Activated CD4-positive, alpha-beta memory T cell treated with anti-CD3 and anti-CD28 coated beads, Interleukin-2, amount 10 ng/mL, durations not matched to agents 7 days and 5 days (primary cell): ENCODE results near the gene SLC25A19. TPM values are rescaled to one million over a fixed set of nuclear protein-coding genes. Genes with fewer than 3 reads are reported as not detected.

Experiments
- total RNA-seq, 2 experiments: library from RNA; stranded (reverse); gene quantifications; one replicate each; pipeline ENCODE4 v1.2.3, GENCODE V29; 2021

Gene SLC25A19
- total RNA-seq, 2 experiments from 2014 or later = 24.3 to 27.9 TPM

Other genes with a start within 250 kb of the SLC25A19 start
- gene ATP5PD, start 242.5 kb downstream of the SLC25A19 start, total RNA-seq = 100 to 1,000 TPM; 242 TPM
- gene KCTD2, start 242.2 kb downstream of the SLC25A19 start, total RNA-seq = 10 to 100 TPM; 24.2 to 24.9 TPM
- gene SLC16A5, start 201.5 kb downstream of the SLC25A19 start, total RNA-seq = 10 to 100 TPM; 10.4 TPM
- 10 to 100 TPM; 17.1 to 17.9 TPM for gene ARMC7, start 179.5 kb downstream of the SLC25A19 start, total RNA-seq
- gene NT5C, start 157.7 kb downstream of the SLC25A19 start, total RNA-seq = 10 to 100 TPM; 68.2 to 69.4 TPM
- 100 to 1,000 TPM; 305 to 329 TPM for gene JPT1, start 134.9 kb downstream of the SLC25A19 start, total RNA-seq
- 100 to 1,000 TPM; 548 to 559 TPM for gene SUMO2, start 106.5 kb downstream of the SLC25A19 start, total RNA-seq
- gene NUP85, start 83.8 kb downstream of the SLC25A19 start, total RNA-seq = 100 to 1,000 TPM; 109 to 116 TPM
- 10 to 100 TPM; 73.4 to 79.4 TPM for gene GGA3, start 27.8 kb downstream of the SLC25A19 start, total RNA-seq
- 10 to 100 TPM; 39.7 to 40.0 TPM for gene MRPS7, start 27.6 kb downstream of the SLC25A19 start, total RNA-seq
- 10 to 100 TPM; 54.8 to 60.3 TPM for gene MIF4GD, start 18.2 kb downstream of the SLC25A19 start, total RNA-seq
- gene GRB2, start 116.2 kb upstream of the SLC25A19 start, total RNA-seq = 100 to 1,000 TPM; 130 to 132 TPM
- gene TMEM94, start 167.2 kb upstream of the SLC25A19 start, total RNA-seq = 10 to 100 TPM; 76.4 to 81.9 TPM
- gene CASKIN2, start 226.1 kb upstream of the SLC25A19 start, total RNA-seq = 1 to 10 TPM; 1.5 to 1.9 TPM
- gene TSEN54, start 227.1 kb upstream of the SLC25A19 start, total RNA-seq = 10 to 100 TPM; 55.6 to 60.5 TPM
- 10 to 100 TPM; 25.9 to 27.8 TPM for gene LLGL2, start 236.3 kb upstream of the SLC25A19 start, total RNA-seq